ENCODE results near the gene MMRN2. TPM values are rescaled to one million over a fixed set of nuclear protein-coding genes. Genes with fewer than 3 reads are reported as not detected.

Gene MMRN2
- polyA plus RNA-seq, 1 of the 3 experiments (the other 2 are of a cell fraction) = 0.05 TPM

- Histone ChIP-seq H4K20me1 (ENCODE audit: insufficient read depth) (no peaks in the 10 kb centered on the region), H3K9ac (no peak overlapping the region), H2AFZ (ENCODE audit: low read depth) (no peak overlapping the region), H3K27me3 (ENCODE audit: insufficient read depth) (no peaks in the 10 kb centered on the region), H3K9me2 (no peaks in the 10 kb centered on the region), H3F3A (replicated peaks; ENCODE audit: insufficient read depth) (peaks cover 29% of the 10 kb centered on the region), H3K4me3 (ENCODE audit: low read depth in 2 of 2, low read length in 1 of 2) (no peak overlapping the region), H3K9me3 (no peaks in the 10 kb centered on the region), H3K4me2 (no peak overlapping the region), H3K4me1 (ENCODE audit: control insufficient read depth in 1 of 2, insufficient read depth in 2 of 2, low read depth in 1 of 2, low read length in 1 of 2) (peaks cover 3 to 10% of the 10 kb centered on the region in 2 experiments; a peak in 3 of 4 replicates), H3K27ac (ENCODE audit: low read depth in 2 of 2, low read length in 1 of 2) (peak overlapping the region; percentile 11 to 64; a peak in 1 of 4 replicates), H3K79me2 (ENCODE audit: insufficient read depth) (peaks cover 39% of the 10 kb centered on the region), H3K36me3 (replicated peaks in 1 of 2; ENCODE audit: control insufficient read depth in 1 of 2, insufficient read depth in 2 of 2, low read length in 1 of 2) (peaks cover 17 to 39% of the 10 kb centered on the region in 2 experiments)
- no peak for DNase-seq
- 47% methylated on average over 3 of the region's 3 CpGs for WGBS (ENCODE audit: low lambda C conversion rate)
- POLR2A ChIA-PET = no interaction called here
- TF ChIP-seq USF1 (IDR thresholded peaks at IDR 0.05; ENCODE audit: borderline replicate concordance, low read depth) (no peak), JUND (IDR thresholded peaks at IDR 0.05) (no peak), TEAD4 (IDR thresholded peaks at IDR 0.05; ENCODE audit: borderline replicate concordance, insufficient read depth) (no peak), MAX (IDR thresholded peaks at IDR 0.05; ENCODE audit: low read depth) (no peak), GATA2 (CRISPR knock-in tag; IDR thresholded peaks at IDR 0.05) (no peak), MXI1 (IDR thresholded peaks at IDR 0.05; ENCODE audit: low read depth, low read length) (no peak), EZH2phosphoT487 (IDR thresholded peaks at IDR 0.05; ENCODE audit: borderline replicate concordance, low read depth) (no peak), MEF2A (IDR thresholded peaks at IDR 0.05; ENCODE audit: borderline replicate concordance, low read depth) (no peak), NFIC (IDR thresholded peaks at IDR 0.05; ENCODE audit: borderline replicate concordance) (no peak)
- CTCF ChIA-PET = interaction anchor here (1.1 to 2.0 kb wide), 2 partner anchors 9 to 196 kb away, joined by 4 to 12 read pairs; no protein-coding TSS in a partner anchor
These were observed 67.4 kb downstream of the MMRN2 start for GRCh38 chr10:86889997-86890396.

DNA sequence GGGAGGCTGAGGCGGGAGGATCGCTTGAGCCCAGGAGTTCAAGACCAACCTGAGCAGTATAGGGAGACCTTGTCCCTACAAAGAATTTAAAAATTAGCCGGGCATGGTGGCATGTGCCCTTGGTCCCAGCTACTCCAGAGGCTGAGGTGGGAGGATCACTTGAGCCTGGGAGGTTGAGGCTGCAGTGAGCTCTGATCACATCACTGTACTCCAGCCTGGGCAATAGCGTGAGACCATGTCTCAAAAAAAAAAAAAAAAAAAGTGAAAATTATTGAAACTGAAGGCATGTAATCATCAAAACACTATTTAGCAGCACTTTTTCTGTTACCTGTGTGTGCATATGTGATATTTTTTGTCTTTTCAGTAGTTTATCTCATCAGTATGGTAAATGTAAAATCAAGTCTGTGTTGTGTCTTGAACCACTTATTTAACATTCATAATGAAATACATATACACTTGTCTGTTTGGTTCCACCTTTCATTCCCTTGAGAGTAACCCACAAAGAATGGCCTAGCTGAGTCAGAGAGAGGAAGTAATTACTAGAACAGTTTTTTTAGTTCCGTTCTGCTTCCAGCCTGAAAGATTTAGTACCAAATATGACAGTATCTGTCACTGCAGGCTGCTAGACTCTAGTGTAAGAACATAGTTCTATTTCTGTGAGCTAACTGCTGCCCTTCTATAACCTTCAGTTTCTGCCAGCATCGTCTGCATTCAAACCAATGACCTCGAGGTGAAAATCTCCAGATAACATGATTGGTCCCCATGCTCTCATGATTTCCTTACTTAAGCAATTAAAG is 68.6 kb downstream of the MMRN2 start:
- no peak for DNase-seq
- H3K36me3 ChIP-seq (replicated peaks in 1 of 2; ENCODE audit: control insufficient read depth in 1 of 2, insufficient read depth in 2 of 2, low read length in 1 of 2) = peaks cover 7 to 29% of the 10 kb centered on the region in 2 experiments
- TF ChIP-seq JUND (IDR thresholded peaks at IDR 0.05) (peak; percentile 40), RCOR1 (IDR thresholded peaks at IDR 0.05; ENCODE audit: low read length) (no peak), FOXM1 (IDR thresholded peaks at IDR 0.05; ENCODE audit: low read depth) (no peak), FOXJ3 (CRISPR knock-in tag; IDR thresholded peaks at IDR 0.05) (no peak), RXRA (IDR thresholded peaks at IDR 0.05; ENCODE audit: borderline replicate concordance, low read depth) (peak; percentile 22; the same call in 1 of the 2 replicates), GABPA (IDR thresholded peaks at IDR 0.05; ENCODE audit: low read depth) (peak; percentile 77), EP300 (IDR thresholded peaks at IDR 0.05; ENCODE audit: borderline replicate concordance in 1 of 2, low read depth in 1 of 2, low read length in 1 of 2) (peak in 1 of 2 experiments; percentile 9; a peak in 1 of 4 replicates), ZBTB33 (IDR thresholded peaks at IDR 0.05; ENCODE audit: borderline replicate concordance, low read depth) (no peak), TCF12 (IDR thresholded peaks at IDR 0.05) (peak; percentile 41; the same call in 1 of the 2 replicates), FOSL2 (IDR thresholded peaks at IDR 0.05; ENCODE audit: borderline replicate concordance, low read depth) (peak; percentile 51; the same call in 1 of the 2 replicates), SIN3A (IDR thresholded peaks at IDR 0.05; ENCODE audit: borderline replicate concordance, low read depth, low read length) (peak; percentile 32; the same call in 1 of the 2 replicates)
- TF ChIP-seq, protein P1, sequence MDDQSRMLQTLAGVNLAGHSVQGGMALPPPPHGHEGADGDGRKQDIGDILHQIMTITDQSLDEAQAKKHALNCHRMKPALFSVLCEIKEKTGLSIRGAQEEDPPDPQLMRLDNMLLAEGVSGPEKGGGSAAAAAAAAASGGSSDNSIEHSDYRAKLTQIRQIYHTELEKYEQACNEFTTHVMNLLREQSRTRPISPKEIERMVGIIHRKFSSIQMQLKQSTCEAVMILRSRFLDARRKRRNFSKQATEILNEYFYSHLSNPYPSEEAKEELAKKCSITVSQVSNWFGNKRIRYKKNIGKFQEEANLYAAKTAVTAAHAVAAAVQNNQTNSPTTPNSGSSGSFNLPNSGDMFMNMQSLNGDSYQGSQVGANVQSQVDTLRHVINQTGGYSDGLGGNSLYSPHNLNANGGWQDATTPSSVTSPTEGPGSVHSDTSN (IDR thresholded peaks at IDR 0.05) = peak; percentile 76
- peaks cover 29% of the 10 kb centered on the region for H3F3A ChIP-seq (replicated peaks; ENCODE audit: insufficient read depth)
- no peak overlapping the region for H2AFZ ChIP-seq (ENCODE audit: low read depth)
- no peak overlapping the region for H3K4me3 ChIP-seq (ENCODE audit: low read depth in 2 of 2, low read length in 1 of 2)
- H3K27me3 ChIP-seq (ENCODE audit: insufficient read depth) = no peaks in the 10 kb centered on the region
- no peaks in the 10 kb centered on the region for H3K9me3 ChIP-seq
- 62% methylated on average over 7 of the region's 7 CpGs for WGBS (ENCODE audit: low lambda C conversion rate)
- no peaks in the 10 kb centered on the region for H4K20me1 ChIP-seq (ENCODE audit: insufficient read depth)
- peak overlapping the region; percentile 35 for H3K4me2 ChIP-seq
- CTCF ChIA-PET = interaction anchor here (1.0 to 2.0 kb wide), 4 partner anchors 10 to 246 kb away, joined by 3 to 12 read pairs (median 4); no protein-coding TSS in a partner anchor
- H3K4me1 ChIP-seq (ENCODE audit: control insufficient read depth in 1 of 2, insufficient read depth in 2 of 2, low read depth in 1 of 2, low read length in 1 of 2) = peaks cover 3 to 10% of the 10 kb centered on the region in 2 experiments; a peak in 3 of 4 replicates
- peak overlapping the region; percentile 51 to 64 for H3K27ac ChIP-seq (ENCODE audit: low read depth in 2 of 2, low read length in 1 of 2)
- no peak overlapping the region; the same call in 1 of the 2 replicates for H3K9ac ChIP-seq
- H3K79me2 ChIP-seq (ENCODE audit: insufficient read depth) = peaks cover 51% of the 10 kb centered on the region
- POLR2A ChIA-PET = interaction anchor here (0.5 kb wide), 1 partner anchor 9 kb away, joined by 3 read pairs; no protein-coding TSS in a partner anchor
- no peaks in the 10 kb centered on the region for H3K9me2 ChIP-seq
